Testis (tissue), 3 donors: Measurements from ENCODE around the gene TBC1D24. TPM values are rescaled to one million over a fixed set of nuclear protein-coding genes. Genes with fewer than 3 reads are reported as not detected.
"Not testable (repeated sequence)": the region's sequence is repeated elsewhere in the genome, so short reads cannot be mapped to it uniquely, and the experiment has no call there.

ENCODE experiments used
- DNase-seq: peaks from one replicate; pipeline ENCODE4 v3.0.0-alpha.2; 2019
- H3K27ac ChIP-seq, 2 donors: fragments of 200-600 bp; sonication (generic); one replicate each; pipeline ENCODE4 v1.5.1; 2019
- H3K27me3 ChIP-seq: fragments of 200-600 bp; sonication (generic); one replicate; pipeline ENCODE4 v1.5.1; 2019
- H3K36me3 ChIP-seq: fragments of 200-600 bp; sonication (generic); one replicate; pipeline ENCODE4 v1.5.1; 2017; ENCODE audit warnings: low read depth; ENCODE audit errors: missing control alignments
- H3K4me1 ChIP-seq: fragments of 200-600 bp; sonication (generic); one replicate; pipeline ENCODE4 v1.5.1; 2019
- H3K4me3 ChIP-seq, 2 donors: fragments of 200-600 bp; sonication (generic); one replicate each; pipeline ENCODE4 v1.5.1; 2017 to 2019
- H3K9me3 ChIP-seq: fragments of 200-600 bp; sonication (generic); one replicate; pipeline ENCODE4 v1.5.1; 2017
- CTCF ChIP-seq, 3 experiments: fragments of 450-650 bp in 2 of 3; fragments of 200-600 bp in 1 of 3; sonication (generic) in 1 of 3; IDR thresholded peaks; one replicate each; pipeline ENCODE4 v1.5.1; 2016 to 2019; ENCODE audit warnings: antibody characterized with exemption in 3 of 3, mild to moderate bottlenecking in 2 of 3, moderate library complexity in 1 of 3
- POLR2A ChIP-seq: fragments of 450-650 bp; IDR thresholded peaks from one replicate; pipeline ENCODE4 v1.6.1; 2017; ENCODE audit warnings: antibody characterized with exemption, mild to moderate bottlenecking, moderate library complexity
- WGBS, 2 donors: methylation state at CpG; one replicate each; pipeline ENCODE4 v1.1.5; 2018; 5-methylcytosine and 5-hydroxymethylcytosine counted together
- intact Hi-C: fragments of 100-400 bp; cut with DNase I; formaldehyde crosslinking; loops from one replicate; pipeline ENCODE4 v1.15.1; 2023; ENCODE audit warnings: low total_unique reads
- polyA plus RNA-seq: library from polyadenylated mRNA; stranded (reverse); fragments of 350-450 nt; fragmentation: Illumina TruSeq; extraction: RNeasy Lipid Tissue Mini Kit (QIAGEN cat#74804); gene quantifications from one replicate; pipeline ENCODE4 v1.2.3, GENCODE V29; 2014; ENCODE audit warnings: low read depth, low replicate concordance; ENCODE audit not compliant: insufficient read depth
- total RNA-seq, 2 donors: library from RNA; depleted of rRNA; stranded (reverse); fragments of >200 nt; gene quantifications; one replicate each; pipeline ENCODE4 v1.2.3, GENCODE V29; 2016

TBC1D24 gene
- total and polyA plus RNA-seq, 3 donors from 2014 or later, result 5.3 to 13.5 (median 11.2) TPM

GRCh38 chr16:2476345-2476720 lies 1.4 kb downstream of the TBC1D24 start:
- H3K4me1 ChIP-seq, result peaks cover 15% of the 10 kb centered on the region
- H3K27ac ChIP-seq, result no peak overlapping the region
- H3K27me3 ChIP-seq, result no peaks in the 10 kb centered on the region
- intact Hi-C loops, result no loop called here
- TF ChIP-seq CTCF (IDR thresholded peaks at IDR 0.05) (no peak), POLR2A (no peak)
- H3K36me3 ChIP-seq, result no peaks in the 10 kb centered on the region
- H3K9me3 ChIP-seq, result no peaks in the 10 kb centered on the region
- DNase-seq, result no peak
- H3K4me3 ChIP-seq, result no peak overlapping the region
- 77 to 93% methylated on average over 8 to 9 of the region's 9 CpGs for whole genome bisulfite sequencing, 2 donors

- Histone ChIP-seq H3K36me3 (no peaks in the 10 kb centered on the region), H3K27ac (no peak overlapping the region), H3K9me3 (no peaks in the 10 kb centered on the region), H3K4me3 (no peak overlapping the region), H3K4me1 (peaks cover 11% of the 10 kb centered on the region), H3K27me3 (no peaks in the 10 kb centered on the region)
- no peak for DNase-seq
- TF ChIP-seq CTCF (IDR thresholded peaks at IDR 0.05), result no peak
- no peak for TF ChIP-seq POLR2A
- 67 to 74% methylated on average over 3 of the region's 3 CpGs for WGBS, 2 donors
- intact Hi-C loops, result no loop called here
Measured at GRCh38 chr16:2476741-2477140, 1.8 kb downstream of the TBC1D24 start.

GRCh38 chr16:2477327-2477726 lies 2.4 kb downstream of the TBC1D24 start:
- H3K27ac ChIP-seq, result no peak overlapping the region
- no peaks in the 10 kb centered on the region for H3K27me3 ChIP-seq
- no peak overlapping the region for H3K4me3 ChIP-seq
- H3K9me3 ChIP-seq, result no peaks in the 10 kb centered on the region
- DNase-seq, result no peak
- no peaks in the 10 kb centered on the region for H3K36me3 ChIP-seq
- no peak for TF ChIP-seq CTCF (IDR thresholded peaks at IDR 0.05)
- TF ChIP-seq POLR2A, result no peak
- H3K4me1 ChIP-seq, result peaks cover 13% of the 10 kb centered on the region
- intact Hi-C loops, result no loop called here
- 93 to 96% methylated on average over 3 of the region's 3 CpGs for WGBS, 2 donors

- Histone ChIP-seq H3K27ac (no peak overlapping the region), H3K36me3 (no peaks in the 10 kb centered on the region), H3K4me1 (peaks cover 20% of the 10 kb centered on the region), H3K27me3 (no peaks in the 10 kb centered on the region), H3K9me3 (no peaks in the 10 kb centered on the region), H3K4me3 (no peak overlapping the region)
- WGBS, 2 donors, result 79 to 81% methylated on average over 8 of the region's 8 CpGs
- intact Hi-C loops, result no loop called here
- no peak for DNase-seq
- TF ChIP-seq POLR2A, result no peak
Measured at GRCh38 chr16:2478279-2478678, 3.4 kb downstream of the TBC1D24 start.

GRCh38 chr16:2479996-2480395 lies 5.1 kb downstream of the TBC1D24 start:
- H3K27ac ChIP-seq, DNase-seq, H3K4me3 ChIP-seq, H3K36me3 ChIP-seq, H3K27me3 ChIP-seq, H3K9me3 ChIP-seq: not testable (repeated sequence)
- peaks cover 20% of the 10 kb centered on the region for H3K4me1 ChIP-seq
- 94 to 97% methylated on average over 10 of the region's 10 CpGs for WGBS, 2 donors
- intact Hi-C loops, result loop anchor here (10.0 kb wide), 1 partner anchor 145 kb away; no protein-coding TSS in a partner anchor

- Histone ChIP-seq H3K4me1 (peaks cover 15% of the 10 kb centered on the region), H3K27ac (no peak overlapping the region), H3K36me3 (no peaks in the 10 kb centered on the region), H3K27me3 (no peaks in the 10 kb centered on the region), H3K9me3 (no peaks in the 10 kb centered on the region), H3K4me3 (no peak overlapping the region)
- 82 to 89% methylated on average over 12 of the region's 12 CpGs for WGBS, 2 donors
- DNase-seq, result no peak
- no peak for TF ChIP-seq CTCF (IDR thresholded peaks at IDR 0.05)
- TF ChIP-seq POLR2A, result no peak
- intact Hi-C loops, result loop anchor here (10.0 kb wide), 1 partner anchor 146 kb away; no protein-coding TSS in a partner anchor
Measured at GRCh38 chr16:2480948-2481347, 6.0 kb downstream of the TBC1D24 start.
